Fibroblast of lung (primary cell): ENCODE data around the gene C12orf60. TPM values are rescaled to one million over a fixed set of nuclear protein-coding genes. Genes with fewer than 3 reads are reported as not detected.
"Not testable (repeated sequence)": the region's sequence is repeated elsewhere in the genome, so short reads cannot be mapped to it uniquely, and the experiment has no call there.

Source experiments
- DNase-seq, 2 donors: peaks; one replicate each; pipeline versions ENCODE4 v3.0.0 to v3.0.0-alpha.2; 2010; ENCODE audit warnings: low read depth in 2 of 2
- H2AFZ ChIP-seq: 2 replicates; pipeline ENCODE4 v1.5.1; 2012; ENCODE audit warnings: low read length, control low read depth, inconsistent platforms
- H3K27ac ChIP-seq: 2 replicates; pipeline ENCODE4 v1.5.1; 2011; ENCODE audit warnings: low read length, control low read depth; ENCODE audit not compliant: insufficient read depth
- H3K27me3 ChIP-seq: 2 replicates; pipeline ENCODE4 v1.5.1; 2011; ENCODE audit warnings: mild to moderate bottlenecking, low read length; ENCODE audit not compliant: control insufficient read depth, insufficient read depth
- H3K36me3 ChIP-seq: 2 replicates; pipeline ENCODE4 v1.5.1; 2011; ENCODE audit warnings: low read length; ENCODE audit not compliant: control insufficient read depth, insufficient read depth
- H3K4me1 ChIP-seq: 2 replicates; pipeline ENCODE4 v1.5.1; 2011; ENCODE audit warnings: low read length; ENCODE audit not compliant: control insufficient read depth, insufficient read depth; ENCODE audit errors: extremely low read depth
- H3K4me2 ChIP-seq: 2 replicates; pipeline ENCODE4 v1.5.1; 2011; ENCODE audit warnings: low read length, control low read depth; ENCODE audit not compliant: insufficient read depth; ENCODE audit errors: extremely low read depth
- H3K4me3 ChIP-seq, 4 experiments: fragments of 200-600 bp in 1 of 4; sonication (generic) in 1 of 4; replicated peaks in 1 of 4; 2 replicates each; pipeline ENCODE4 v1.5.1; 2011 to 2016; ENCODE audit warnings: low read length in 4 of 4, low read depth in 3 of 4, mild to moderate bottlenecking in 3 of 4, control low read depth in 2 of 4, inconsistent platforms in 1 of 4, mixed read lengths in 1 of 4; ENCODE audit not compliant: insufficient read depth in 1 of 4; ENCODE audit errors: control extremely low read depth in 1 of 4
- H3K79me2 ChIP-seq: 2 replicates; pipeline ENCODE4 v1.5.1; 2012; ENCODE audit warnings: mild to moderate bottlenecking, low read length, inconsistent platforms; ENCODE audit not compliant: control insufficient read depth, insufficient read depth
- H3K9ac ChIP-seq: 2 replicates; pipeline ENCODE4 v1.5.1; 2011; ENCODE audit warnings: mild to moderate bottlenecking, low read length, control low read depth; ENCODE audit not compliant: insufficient read depth
- H3K9me3 ChIP-seq: 2 replicates; pipeline ENCODE4 v1.5.1; 2012; ENCODE audit warnings: low read depth, low read length; ENCODE audit not compliant: control insufficient read depth, insufficient read depth
- H4K20me1 ChIP-seq: 2 replicates; pipeline ENCODE4 v1.5.1; 2011; ENCODE audit warnings: low read length; ENCODE audit not compliant: control insufficient read depth, insufficient read depth; ENCODE audit errors: extremely low read depth
- CTCF ChIP-seq, 2 donors: IDR thresholded peaks in 1 of 2; conservative IDR thresholded peaks in 1 of 2; 1 replicate in 1 of 2; 2 replicates in 1 of 2; pipeline ENCODE4 v1.5.1; 2011 to 2012; ENCODE audit warnings: low read length in 2 of 2, control low read depth in 1 of 2, inconsistent platforms in 1 of 2, low read depth in 1 of 2, mild to moderate bottlenecking in 1 of 2
- EZH2 ChIP-seq: IDR thresholded peaks from 2 replicates; pipeline ENCODE4 v1.5.1; 2012; ENCODE audit warnings: low read length, control low read depth, mild to moderate bottlenecking; ENCODE audit errors: missing control alignments
- polyA plus RNA-seq, 2 donors: library from polyadenylated mRNA; depleted of rRNA in 1 of 2; stranded (reverse) in 1 of 2; unstranded in 1 of 2; fragments of >200 nt; gene quantifications; 2 replicates each; pipeline ENCODE4 v1.2.1, GENCODE V29; 2011 to 2012; ENCODE audit warnings: missing spikeins in 1 of 2
- total RNA-seq: library from RNA; depleted of rRNA; stranded (reverse); fragments of >200 nt; gene quantifications from 2 replicates; pipeline ENCODE4 v1.2.1, GENCODE V29; 2014

Gene C12orf60
- total and polyA plus RNA-seq, 2 donors (not counting 1 experiment from before 2014, with no cell fraction given) = 1.1 to 1.5 TPM

- TF ChIP-seq CTCF (conservative IDR thresholded peaks at IDR 0.05 in 1 of 2, IDR thresholded peaks at IDR 0.05 in 1 of 2; ENCODE audit: low read depth in 1 of 2, low read length in 2 of 2) (no peak), EZH2 (no peak)
- no peak overlapping the region for H3K4me2 ChIP-seq
- H4K20me1 ChIP-seq = no peaks in the 10 kb centered on the region
- H2AFZ ChIP-seq = no peak overlapping the region
- no peaks in the 10 kb centered on the region for H3K9me3 ChIP-seq
- no peak overlapping the region for H3K4me3 ChIP-seq
- H3K79me2 ChIP-seq = peaks cover 9% of the 10 kb centered on the region
- H3K36me3 ChIP-seq = no peaks in the 10 kb centered on the region
- DNase-seq = no peak
- no peak overlapping the region for H3K27ac ChIP-seq
- no peak overlapping the region for H3K9ac ChIP-seq
- H3K4me1 ChIP-seq = no peaks in the 10 kb centered on the region
- no peaks in the 10 kb centered on the region for H3K27me3 ChIP-seq
These were observed 38.1 kb upstream of the C12orf60 start for GRCh38 chr12:14765398-14765797.

- H3K9ac ChIP-seq, H4K20me1 ChIP-seq, H3K9me3 ChIP-seq, DNase-seq, H3K27ac ChIP-seq, H3K79me2 ChIP-seq, H3K4me3 ChIP-seq, H2AFZ ChIP-seq, H3K27me3 ChIP-seq, H3K36me3 ChIP-seq, H3K4me2 ChIP-seq, H3K4me1 ChIP-seq: not testable (repeated sequence)
These were observed 37.5 kb upstream of the C12orf60 start for GRCh38 chr12:14766020-14766419.

GRCh38 chr12:14766649-14767215 lies 36.7 kb upstream of the C12orf60 start:
- H3K36me3 ChIP-seq = no peaks in the 10 kb centered on the region
- no peaks in the 10 kb centered on the region for H3K4me1 ChIP-seq
- no peak overlapping the region for H2AFZ ChIP-seq
- TF ChIP-seq EZH2 (no peak), CTCF (conservative IDR thresholded peaks at IDR 0.05 in 1 of 2, IDR thresholded peaks at IDR 0.05 in 1 of 2; ENCODE audit: low read depth in 1 of 2, low read length in 2 of 2) (no peak)
- H3K9ac ChIP-seq = no peak overlapping the region
- no peaks in the 10 kb centered on the region for H3K27me3 ChIP-seq
- no peaks in the 10 kb centered on the region for H4K20me1 ChIP-seq
- H3K27ac ChIP-seq = no peak overlapping the region
- H3K79me2 ChIP-seq = peaks cover 9% of the 10 kb centered on the region
- no peak for DNase-seq
- no peak overlapping the region for H3K4me2 ChIP-seq
- no peaks in the 10 kb centered on the region for H3K9me3 ChIP-seq
- H3K4me3 ChIP-seq = no peak overlapping the region
